Osteocyte (in vitro differentiated cells): Measurements from ENCODE around the gene CPS1. TPM values are rescaled to one million over a fixed set of nuclear protein-coding genes. Genes with fewer than 3 reads are reported as not detected.

ENCODE experiments used
- DNase-seq: peaks from one replicate; pipeline ENCODE4 v3.0.0; 2021; ENCODE audit warnings: mixed read lengths; ENCODE audit not compliant: unreplicated experiment; ENCODE audit errors: extremely low spot score
- H3K27ac Mint-ChIP-seq: one replicate; pipeline ENCODE4 v1.8.0; 2021; ENCODE audit warnings: mild to moderate bottlenecking, mixed read lengths; ENCODE audit not compliant: unreplicated experiment
- H3K27me3 Mint-ChIP-seq: one replicate; pipeline ENCODE4 v1.8.0; 2021; ENCODE audit warnings: mixed read lengths; ENCODE audit not compliant: unreplicated experiment
- H3K36me3 Mint-ChIP-seq: one replicate; pipeline ENCODE4 v1.8.0; 2021; ENCODE audit warnings: mixed read lengths; ENCODE audit not compliant: unreplicated experiment
- H3K4me1 Mint-ChIP-seq: one replicate; pipeline ENCODE4 v1.8.0; 2021; ENCODE audit warnings: mixed read lengths; ENCODE audit not compliant: unreplicated experiment
- H3K4me3 Mint-ChIP-seq: one replicate; pipeline ENCODE4 v1.8.0; 2021; ENCODE audit warnings: mild to moderate bottlenecking, moderate library complexity, mixed read lengths; ENCODE audit not compliant: unreplicated experiment
- H3K9me3 Mint-ChIP-seq: one replicate; pipeline ENCODE4 v1.8.0; 2021; ENCODE audit warnings: mixed read lengths; ENCODE audit not compliant: unreplicated experiment
- CTCF ChIP-seq: fragments of 200-600 bp; sonication (generic); IDR thresholded peaks from 2 replicates; pipeline ENCODE4 v1.5.0; 2021; ENCODE audit warnings: antibody characterized with exemption, mild to moderate bottlenecking, moderate library complexity
- total RNA-seq: library from RNA; stranded (reverse); gene quantifications from 2 replicates; pipeline ENCODE4 v1.2.1, GENCODE V29; 2021

The CPS1 gene
- total RNA-seq, 1 donor from 2014 or later = 22.3 TPM

- H3K27ac Mint-ChIP-seq = no peak overlapping the region
- DNase-seq = no peak
- no peaks in the 10 kb centered on the region for H3K9me3 Mint-ChIP-seq
- H3K4me3 Mint-ChIP-seq = no peak overlapping the region
- H3K4me1 Mint-ChIP-seq = peaks cover 6% of the 10 kb centered on the region
- H3K27me3 Mint-ChIP-seq = no peaks in the 10 kb centered on the region
- no peaks in the 10 kb centered on the region for H3K36me3 Mint-ChIP-seq
- TF ChIP-seq CTCF = no peak
Measured at GRCh38 chr2:210553373-210553772, 3.0 kb upstream of the CPS1 start.

DNA sequence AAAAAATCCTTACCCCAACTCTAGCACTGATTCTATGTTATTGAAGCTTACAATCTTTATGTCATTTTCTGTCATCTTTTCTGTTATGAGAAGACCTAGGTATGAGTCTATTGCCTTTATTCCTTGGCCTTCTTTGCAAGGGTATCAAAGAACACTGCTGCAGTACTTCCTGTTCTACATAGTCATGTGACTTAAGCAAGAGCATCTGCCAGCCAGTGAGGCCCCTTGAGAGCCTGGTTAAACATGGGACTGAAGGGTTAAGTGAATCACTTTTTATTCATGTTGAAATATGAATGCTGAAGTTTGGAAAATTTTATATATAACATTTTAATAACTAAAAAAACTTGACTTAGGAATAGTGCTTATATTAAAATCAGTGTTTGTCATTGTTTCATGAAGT, 844 bp upstream of the CPS1 start:
- Mint-ChIP-seq H3K36me3 (no peaks in the 10 kb centered on the region), H3K27ac (no peak overlapping the region), H3K27me3 (no peaks in the 10 kb centered on the region), H3K4me3 (no peak overlapping the region), H3K4me1 (peaks cover 8% of the 10 kb centered on the region), H3K9me3 (no peaks in the 10 kb centered on the region)
- DNase-seq = no peak
- no peak for TF ChIP-seq CTCF

DNA sequence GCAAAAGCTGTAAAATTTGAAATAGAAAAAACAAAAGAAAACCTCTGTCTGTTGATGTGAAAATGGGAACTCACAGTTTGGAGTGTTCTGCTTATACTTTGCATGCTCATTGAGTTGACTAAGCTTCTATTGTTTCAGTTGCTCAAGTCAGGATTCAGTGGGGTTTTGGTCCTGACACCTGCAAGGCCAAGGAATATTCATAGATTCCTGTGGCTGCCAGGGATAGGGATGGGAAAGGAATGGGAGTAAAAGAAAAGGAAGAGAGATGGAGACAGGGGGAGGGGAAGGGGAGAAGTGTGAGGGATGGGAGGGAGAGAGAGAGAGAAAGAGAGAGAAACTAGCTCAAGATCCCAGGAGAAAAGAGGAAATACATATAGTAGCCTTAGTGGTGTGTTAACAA, 1.3 kb downstream of the CPS1 start:
- H3K4me1 Mint-ChIP-seq = peaks cover 8% of the 10 kb centered on the region
- H3K27me3 Mint-ChIP-seq = no peaks in the 10 kb centered on the region
- TF ChIP-seq CTCF = no peak
- H3K27ac Mint-ChIP-seq = no peak overlapping the region
- H3K9me3 Mint-ChIP-seq = no peaks in the 10 kb centered on the region
- H3K36me3 Mint-ChIP-seq = no peaks in the 10 kb centered on the region
- DNase-seq = no peak
- H3K4me3 Mint-ChIP-seq = no peak overlapping the region

DNA sequence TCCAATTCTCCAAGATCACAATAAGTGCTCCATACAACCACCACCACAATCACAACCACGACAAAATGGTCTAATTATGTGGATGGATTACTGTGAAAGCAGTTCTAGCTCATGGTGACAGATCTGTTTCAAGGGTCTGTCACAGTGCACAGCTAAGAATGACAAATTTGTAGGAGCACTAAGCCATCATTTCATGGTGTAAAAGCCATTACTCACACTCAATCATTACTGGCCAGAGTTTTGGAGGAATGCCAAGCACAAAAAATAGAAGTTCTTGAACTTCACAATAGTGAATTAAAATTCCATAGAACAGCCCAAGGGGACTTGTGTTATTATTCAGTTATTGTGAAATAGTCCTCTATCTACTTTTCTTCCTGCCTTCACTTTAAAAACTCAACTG, 2.3 kb downstream of the CPS1 start:
- H3K4me1 Mint-ChIP-seq = peaks cover 5% of the 10 kb centered on the region

GRCh38 chr2:210559182-210559581, 2.8 kb downstream of the CPS1 start:
- no peak overlapping the region for H3K27ac Mint-ChIP-seq
- no peaks in the 10 kb centered on the region for H3K9me3 Mint-ChIP-seq
- peaks cover 4% of the 10 kb centered on the region for H3K4me1 Mint-ChIP-seq
- no peak for TF ChIP-seq CTCF
- H3K4me3 Mint-ChIP-seq = no peak overlapping the region
- no peaks in the 10 kb centered on the region for H3K36me3 Mint-ChIP-seq
- DNase-seq = no peak
- no peaks in the 10 kb centered on the region for H3K27me3 Mint-ChIP-seq

More for the DNA sequence above, 2.3 kb downstream of the CPS1 start:
- Mint-ChIP-seq H3K9me3 (no peaks in the 10 kb centered on the region), H3K27me3 (no peaks in the 10 kb centered on the region), H3K27ac (no peak overlapping the region), H3K4me3 (no peak overlapping the region), H3K36me3 (no peaks in the 10 kb centered on the region)
- DNase-seq = no peak
- TF ChIP-seq CTCF = no peak
